A549 (cell line): ENCODE results near the gene FAM180B. TPM values are rescaled to one million over a fixed set of nuclear protein-coding genes. Genes with fewer than 3 reads are reported as not detected.
"Not testable (repeated sequence)": the region's sequence is repeated elsewhere in the genome, so short reads cannot be mapped to it uniquely, and the experiment has no call there.

Experiments used
- ATAC-seq, 2 experiments: fragments of 200-7000 bp in 1 of 2; fragments of >200 bp in 1 of 2; cut with Nextera tagmentation in 1 of 2; cut with Tn5 transposase in 1 of 2; 3 replicates each; pipeline versions ENCODE4 v1.8.0 to v1.9.1; 2018 to 2020; ENCODE audit warnings: mild to moderate bottlenecking in 1 of 2, moderate library complexity in 1 of 2
- CTCF ChIA-PET: fragments of 300-600 bp; sonication (Branson Sonifier 250); formaldehyde crosslinking; extraction: SDS; loops from one replicate; lab custom pipeline; 2021; ENCODE audit warnings: antibody characterized with exemption, inconsistent platforms; lab: Yijun Ruan, JAX
- POLR2A ChIA-PET: fragments of 350-600 bp; formaldehyde crosslinking; extraction: SDS; loops from one replicate; lab custom pipeline; 2021; ENCODE audit warnings: antibody characterized with exemption, inconsistent platforms; lab: Yijun Ruan, JAX
- DNase-seq, 2 experiments: peaks; one replicate each; pipeline versions ENCODE4 v3.0.0 to v3.0.0-alpha.2; 2011 to 2016; ENCODE audit warnings: low read depth in 1 of 2, low spot score in 1 of 2
- FAIRE-seq: peaks from 2 replicates; lab custom pipeline; 2011; peaks lifted over from hg19 to GRCh38; lab: Jason Lieb, UNC
- H3K27ac ChIP-seq, 2 experiments: fragments of >200 bp; sonication (Bioruptor Twin); formaldehyde crosslinking; 3 replicates each; pipeline ENCODE4 v1.5.1; 2016 to 2017
- H3K4me1 ChIP-seq: fragments of >200 bp; sonication (Bioruptor Twin); formaldehyde crosslinking; 3 replicates; pipeline ENCODE4 v1.6.1; 2016
- H3K4me2 ChIP-seq: fragments of >200 bp; sonication (Bioruptor Twin); formaldehyde crosslinking; 3 replicates; pipeline ENCODE4 v1.6.1; 2016
- H3K4me3 ChIP-seq: fragments of >200 bp; sonication (Bioruptor Twin); formaldehyde crosslinking; 3 replicates; pipeline ENCODE4 v1.5.1; 2016
- H3K9me3 ChIP-seq: fragments of >200 bp; sonication (Bioruptor Twin); formaldehyde crosslinking; 3 replicates; pipeline ENCODE4 v1.6.1; 2016
- CBX2 ChIP-seq: fragments of 200-600 bp; sonication (generic); IDR thresholded peaks from 2 replicates; pipeline ENCODE4 v1.6.1; 2016; ENCODE audit warnings: low read depth, mild to moderate bottlenecking, borderline replicate concordance
- CBX8 ChIP-seq: fragments of 200-600 bp; sonication (generic); IDR thresholded peaks from 2 replicates; pipeline ENCODE4 v1.6.1; 2016
- EP300 ChIP-seq, 2 experiments: fragments of >200 bp; sonication (Bioruptor Twin); formaldehyde crosslinking; IDR thresholded peaks; 2 replicates in 1 of 2; 3 replicates in 1 of 2; pipeline ENCODE4 v1.6.1; 2016 to 2017
- ESRRA ChIP-seq: fragments of 150-350 bp; IDR thresholded peaks from 2 replicates; pipeline ENCODE4 v1.6.1; 2014; ENCODE audit warnings: mild to moderate bottlenecking, low read length, borderline replicate concordance
- FOSB ChIP-seq: fragments of 250-450 bp; sonication (Bioruptor Pico); IDR thresholded peaks from 2 replicates; pipeline ENCODE4 v1.5.0; 2020; ENCODE audit warnings: mild to moderate bottlenecking, moderate library complexity
- FOSL2 ChIP-seq, 2 experiments: fragments of 450-650 bp in 1 of 2; fragments of >200 bp in 1 of 2; sonication (Bioruptor Twin) in 1 of 2; formaldehyde crosslinking; IDR thresholded peaks; 2 replicates each; pipeline versions ENCODE4 v1.5.0 to v1.6.1; 2016 to 2020; ENCODE audit warnings: mild to moderate bottlenecking in 1 of 2, moderate library complexity in 1 of 2
- GATA3 ChIP-seq: IDR thresholded peaks from 2 replicates; pipeline ENCODE4 v1.6.1; 2012; ENCODE audit warnings: borderline replicate concordance
- HEYL ChIP-seq: fragments of 250-450 bp; sonication (Bioruptor Pico); IDR thresholded peaks from 2 replicates; pipeline ENCODE4 v1.8.0; 2021; ENCODE audit warnings: mild to moderate bottlenecking, moderate library complexity
- HOXB13 ChIP-seq: fragments of 250-450 bp; sonication (Bioruptor Pico); IDR thresholded peaks from 2 replicates; pipeline ENCODE4 v1.5.0; 2020; ENCODE audit warnings: low read depth, mild to moderate bottlenecking, moderate library complexity
- HOXB5 ChIP-seq: fragments of 250-450 bp; sonication (Bioruptor Pico); IDR thresholded peaks from 2 replicates; pipeline ENCODE4 v1.5.0; 2020; ENCODE audit warnings: mild to moderate bottlenecking, moderate library complexity
- JUN ChIP-seq, 2 experiments: fragments of >200 bp; sonication (Bioruptor Twin); formaldehyde crosslinking; IDR thresholded peaks; 2 replicates in 1 of 2; 3 replicates in 1 of 2; pipeline ENCODE4 v1.6.1; 2016 to 2017
- KDM1A ChIP-seq: fragments of 200-600 bp; sonication (generic); IDR thresholded peaks from 2 replicates; pipeline ENCODE4 v1.6.1; 2016; ENCODE audit warnings: low read depth, mild to moderate bottlenecking
- MAFK ChIP-seq: fragments of 450-650 bp; IDR thresholded peaks from 2 replicates; pipeline ENCODE4 v1.6.1; 2014; ENCODE audit not compliant: partially characterized antibody
- MAZ ChIP-seq: fragments of 150-350 bp; IDR thresholded peaks from 2 replicates; pipeline ENCODE4 v1.6.1; 2014; ENCODE audit warnings: antibody characterized with exemption, low read depth, low read length, borderline replicate concordance
- NR3C1 ChIP-seq: fragments of >200 bp; sonication (Bioruptor Twin); formaldehyde crosslinking; IDR thresholded peaks from 3 replicates; pipeline ENCODE4 v1.6.1; 2017
- SMC3 ChIP-seq: fragments of >200 bp; sonication (Bioruptor Twin); formaldehyde crosslinking; IDR thresholded peaks from 3 replicates; pipeline ENCODE4 v1.6.1; 2018; ENCODE audit warnings: inconsistent platforms
- SREBF2 ChIP-seq: fragments of 450-650 bp; IDR thresholded peaks from 2 replicates; pipeline ENCODE4 v1.6.1; 2014; ENCODE audit warnings: mild to moderate bottlenecking, moderate library complexity
- WGBS: methylation state at CpG from one replicate; pipeline ENCODE4 v1.1.6; 2017; ENCODE audit errors: missing lambda C conversion rate; 5-methylcytosine and 5-hydroxymethylcytosine counted together
- polyA plus RNA-seq, 4 experiments: library from polyadenylated mRNA; depleted of rRNA in 3 of 4; stranded (reverse); fragments of >200 nt; fragmentation: RNase III in 1 of 4; extraction: RNeasy Plus Mini Kit Qiagen cat#74134 plus additional on column Dnase treatment in 1 of 4; gene quantifications; 2 replicates in 3 of 4; 3 replicates in 1 of 4; pipeline ENCODE4 v1.2.3, GENCODE V29; 2011 to 2017
- TF ChIP-seq, protein P1 (sequence below): fragments of >200 bp; sonication (Bioruptor Twin); formaldehyde crosslinking; IDR thresholded peaks from 2 replicates; pipeline ENCODE4 v1.6.1; 2016
- TF ChIP-seq, protein P2 (sequence below): IDR thresholded peaks from 2 replicates; pipeline ENCODE4 v1.6.1; 2012; ENCODE audit warnings: low read depth, borderline replicate concordance
- TF ChIP-seq, protein P3 (sequence below): fragments of 450-650 bp; IDR thresholded peaks from 2 replicates; pipeline ENCODE4 v1.6.1; 2014; ENCODE audit warnings: antibody characterized with exemption
- TF ChIP-seq, protein P4 (sequence below): fragments of 200-600 bp; sonication (generic); IDR thresholded peaks from 2 replicates; pipeline ENCODE4 v1.6.1; 2016; ENCODE audit warnings: antibody characterized with exemption, mild to moderate bottlenecking, moderate library complexity

Gene FAM180B
- polyA plus RNA-seq, 2 of the 4 experiments (the other 2 are of a cell fraction): not detected

DNA sequence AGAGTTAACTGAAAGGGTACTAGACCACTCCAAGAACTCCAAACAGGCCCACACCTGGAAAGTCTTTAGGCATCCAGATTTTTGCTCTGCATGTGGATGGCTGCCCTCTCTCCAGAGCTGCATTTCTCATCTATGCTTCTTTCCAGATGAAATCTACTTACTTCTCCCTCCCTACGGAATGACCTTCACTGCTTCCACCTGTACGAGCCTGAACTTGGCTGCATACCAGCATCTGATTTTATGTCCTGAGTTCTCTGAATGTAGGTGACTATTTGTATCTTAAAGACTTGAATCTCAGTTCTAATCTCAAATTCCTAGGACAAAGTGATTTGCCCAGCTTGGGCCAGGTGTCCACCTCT lies 46.8 kb upstream of the FAM180B start:
- 41% methylated on average over 2 of the region's 2 CpGs for WGBS
- no peak overlapping the region for H3K4me3 ChIP-seq
- no peaks in the 10 kb centered on the region for H3K9me3 ChIP-seq
- ChIA-PET POLR2A (interaction anchor here (0.9 kb wide), 1 partner anchor 326 kb away, joined by 4 read pairs; no protein-coding TSS in a partner anchor), CTCF (interaction anchor here (1.0 to 6.9 kb wide), 4 partner anchors 8 to 15 kb away, joined by 3 to 41 read pairs (median 4); partner anchors contain the start of gene CELF1)
- H3K4me2 ChIP-seq: peak overlapping the region; percentile 62
- peak in 1 of 2 experiments; percentile 18; a peak in 2 of 6 replicates for ATAC-seq
- H3K4me1 ChIP-seq: peaks cover 36% of the 10 kb centered on the region
- no peak for TF ChIP-seq SREBF2
- TF ChIP-seq ESRRA: no peak
- no peak for TF ChIP-seq NR3C1
- TF ChIP-seq JUN (IDR thresholded peaks at IDR 0.05): no peak
- TF ChIP-seq CBX2: no peak
- TF ChIP-seq MAZ: no peak
- TF ChIP-seq, protein P1, sequence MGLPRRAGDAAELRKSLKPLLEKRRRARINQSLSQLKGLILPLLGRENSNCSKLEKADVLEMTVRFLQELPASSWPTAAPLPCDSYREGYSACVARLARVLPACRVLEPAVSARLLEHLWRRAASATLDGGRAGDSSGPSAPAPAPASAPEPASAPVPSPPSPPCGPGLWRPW: no peak
- TF ChIP-seq GATA3: no peak
- TF ChIP-seq, all 56 proteins: peak for 0
- no peak for DNase-seq
- no peak for FAIRE-seq
- H3K27ac ChIP-seq: no peak overlapping the region

DNA sequence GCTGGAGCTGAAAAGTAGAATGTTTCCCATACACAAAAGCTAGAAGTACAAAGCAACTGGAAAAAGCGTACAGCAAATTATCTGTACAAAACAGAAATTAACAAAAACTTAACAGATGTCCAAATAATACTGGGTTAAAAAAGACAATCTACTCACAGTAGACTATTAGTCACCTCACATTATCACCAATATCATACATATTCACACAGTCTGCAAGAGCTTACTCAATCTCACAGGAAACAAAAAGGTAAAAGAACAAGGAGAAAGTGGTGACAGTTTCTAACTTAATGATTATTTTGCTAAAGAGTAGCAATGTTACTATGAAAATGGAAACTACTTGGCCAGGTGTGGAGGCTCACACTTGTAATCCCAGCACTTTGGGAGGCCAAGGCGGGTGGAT lies 45.4 kb upstream of the FAM180B start:
- Histone ChIP-seq H3K4me1 (peaks cover 30% of the 10 kb centered on the region), H3K27ac (no peak overlapping the region), H3K4me2 (peak overlapping the region; percentile 62), H3K9me3 (no peaks in the 10 kb centered on the region)
- ATAC-seq (no peak), DNase-seq (no peak), FAIRE-seq (no peak)
- 96% methylated on average over 2 of the region's 2 CpGs for WGBS
- ChIA-PET POLR2A (no interaction called here), CTCF (interaction anchor here (6.9 kb wide), 1 partner anchor 11 kb away, joined by 41 read pairs; the partner anchor contains the start of gene CELF1)
- TF ChIP-seq MAFK: no peak
- TF ChIP-seq, protein P2, sequence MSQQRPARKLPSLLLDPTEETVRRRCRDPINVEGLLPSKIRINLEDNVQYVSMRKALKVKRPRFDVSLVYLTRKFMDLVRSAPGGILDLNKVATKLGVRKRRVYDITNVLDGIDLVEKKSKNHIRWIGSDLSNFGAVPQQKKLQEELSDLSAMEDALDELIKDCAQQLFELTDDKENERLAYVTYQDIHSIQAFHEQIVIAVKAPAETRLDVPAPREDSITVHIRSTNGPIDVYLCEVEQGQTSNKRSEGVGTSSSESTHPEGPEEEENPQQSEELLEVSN: no peak
- no peak for TF ChIP-seq FOSL2 (IDR thresholded peaks at IDR 0.05)
- no peak for TF ChIP-seq FOSL2 (CRISPR knock-in tag; IDR thresholded peaks at IDR 0.05)
- TF ChIP-seq SMC3: no peak
- TF ChIP-seq MAZ: no peak
- TF ChIP-seq, protein P3, sequence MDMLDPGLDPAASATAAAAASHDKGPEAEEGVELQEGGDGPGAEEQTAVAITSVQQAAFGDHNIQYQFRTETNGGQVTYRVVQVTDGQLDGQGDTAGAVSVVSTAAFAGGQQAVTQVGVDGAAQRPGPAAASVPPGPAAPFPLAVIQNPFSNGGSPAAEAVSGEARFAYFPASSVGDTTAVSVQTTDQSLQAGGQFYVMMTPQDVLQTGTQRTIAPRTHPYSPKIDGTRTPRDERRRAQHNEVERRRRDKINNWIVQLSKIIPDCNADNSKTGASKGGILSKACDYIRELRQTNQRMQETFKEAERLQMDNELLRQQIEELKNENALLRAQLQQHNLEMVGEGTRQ: no peak
- no peak for TF ChIP-seq HEYL (CRISPR knock-in tag)
- TF ChIP-seq, all 56 proteins: peak for 0
- H3K4me3 ChIP-seq: no peak overlapping the region

DNA sequence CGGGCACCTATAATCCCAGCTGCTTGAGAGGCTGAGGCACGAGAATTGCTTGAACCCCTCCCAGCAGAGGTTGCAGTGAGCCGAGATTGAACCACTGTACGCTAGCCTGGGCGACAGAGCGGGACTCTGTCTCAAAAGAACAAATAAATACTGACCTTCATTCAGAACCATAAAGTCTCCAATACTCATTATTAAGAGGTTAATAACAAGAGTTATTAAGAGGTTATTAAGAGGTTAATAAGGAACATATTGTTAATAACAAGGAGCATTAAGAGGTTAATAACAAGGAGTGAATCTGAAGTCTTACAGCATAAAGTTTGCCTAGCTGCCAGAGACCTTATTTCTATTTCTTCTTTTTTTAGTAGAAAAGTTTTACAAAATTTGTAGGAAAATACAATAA lies 41.2 kb upstream of the FAM180B start:
- CTCF ChIA-PET: no interaction called here
- no peak for DNase-seq
- Histone ChIP-seq H3K9me3 (no peaks in the 10 kb centered on the region), H3K27ac (no peak overlapping the region), H3K4me1 (peaks cover 30% of the 10 kb centered on the region), H3K4me3 (no peak overlapping the region), H3K4me2 (no peak overlapping the region)
- POLR2A ChIA-PET: no interaction called here
- no peak for FAIRE-seq
- 86% methylated on average over 6 of the region's 6 CpGs for WGBS
- TF ChIP-seq NR3C1 (no peak), EP300 (IDR thresholded peaks at IDR 0.05) (no peak), CBX8 (no peak), HOXB5 (CRISPR knock-in tag) (no peak), FOSB (CRISPR knock-in tag) (no peak), HOXB13 (CRISPR knock-in tag) (no peak), MAZ (no peak), KDM1A (no peak)
- TF ChIP-seq, protein P2: no peak
- TF ChIP-seq, protein P4, sequence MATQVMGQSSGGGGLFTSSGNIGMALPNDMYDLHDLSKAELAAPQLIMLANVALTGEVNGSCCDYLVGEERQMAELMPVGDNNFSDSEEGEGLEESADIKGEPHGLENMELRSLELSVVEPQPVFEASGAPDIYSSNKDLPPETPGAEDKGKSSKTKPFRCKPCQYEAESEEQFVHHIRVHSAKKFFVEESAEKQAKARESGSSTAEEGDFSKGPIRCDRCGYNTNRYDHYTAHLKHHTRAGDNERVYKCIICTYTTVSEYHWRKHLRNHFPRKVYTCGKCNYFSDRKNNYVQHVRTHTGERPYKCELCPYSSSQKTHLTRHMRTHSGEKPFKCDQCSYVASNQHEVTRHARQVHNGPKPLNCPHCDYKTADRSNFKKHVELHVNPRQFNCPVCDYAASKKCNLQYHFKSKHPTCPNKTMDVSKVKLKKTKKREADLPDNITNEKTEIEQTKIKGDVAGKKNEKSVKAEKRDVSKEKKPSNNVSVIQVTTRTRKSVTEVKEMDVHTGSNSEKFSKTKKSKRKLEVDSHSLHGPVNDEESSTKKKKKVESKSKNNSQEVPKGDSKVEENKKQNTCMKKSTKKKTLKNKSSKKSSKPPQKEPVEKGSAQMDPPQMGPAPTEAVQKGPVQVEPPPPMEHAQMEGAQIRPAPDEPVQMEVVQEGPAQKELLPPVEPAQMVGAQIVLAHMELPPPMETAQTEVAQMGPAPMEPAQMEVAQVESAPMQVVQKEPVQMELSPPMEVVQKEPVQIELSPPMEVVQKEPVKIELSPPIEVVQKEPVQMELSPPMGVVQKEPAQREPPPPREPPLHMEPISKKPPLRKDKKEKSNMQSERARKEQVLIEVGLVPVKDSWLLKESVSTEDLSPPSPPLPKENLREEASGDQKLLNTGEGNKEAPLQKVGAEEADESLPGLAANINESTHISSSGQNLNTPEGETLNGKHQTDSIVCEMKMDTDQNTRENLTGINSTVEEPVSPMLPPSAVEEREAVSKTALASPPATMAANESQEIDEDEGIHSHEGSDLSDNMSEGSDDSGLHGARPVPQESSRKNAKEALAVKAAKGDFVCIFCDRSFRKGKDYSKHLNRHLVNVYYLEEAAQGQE: no peak
- no peak for ATAC-seq

DNA sequence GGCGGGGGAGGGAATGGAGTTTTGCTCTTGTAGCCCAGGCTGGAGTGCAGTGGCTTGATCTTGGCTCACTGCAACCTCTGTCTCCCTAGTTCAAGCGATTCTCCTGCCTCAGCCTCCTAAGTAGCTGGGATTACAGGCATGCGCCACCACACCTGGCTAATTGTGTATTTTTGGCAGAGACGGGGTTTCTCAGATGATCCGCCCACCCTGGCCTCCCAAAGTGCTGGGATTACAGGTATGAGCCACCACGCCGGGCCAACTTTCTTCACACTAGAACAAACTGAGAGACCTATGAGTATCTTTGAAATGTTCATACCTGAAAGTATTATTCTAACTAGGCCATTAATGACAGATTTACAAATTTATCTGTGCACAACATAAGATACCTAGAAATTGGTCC lies 40.2 kb upstream of the FAM180B start:
- DNase-seq, CTCF ChIA-PET, H3K4me2 ChIP-seq, FAIRE-seq, H3K4me3 ChIP-seq, POLR2A ChIA-PET, H3K27ac ChIP-seq, ATAC-seq, H3K9me3 ChIP-seq: not testable (repeated sequence)
- peaks cover 30% of the 10 kb centered on the region for H3K4me1 ChIP-seq
- 94% methylated on average over 7 of the region's 7 CpGs for WGBS
